Loucy (cell line): ENCODE results near the gene TUBB2B.

Experiments used
- H2AFZ ChIP-seq: fragments of 200-600 bp; sonication (generic); 2 replicates; pipeline ENCODE4 v1.6.0; 2016; ENCODE audit warnings: antibody characterized with exemption, mild to moderate bottlenecking, low read length, moderate library complexity
- H3F3A ChIP-seq: fragments of 200-600 bp; 2 replicates; pipeline ENCODE4 v1.6.0; 2016; ENCODE audit warnings: antibody characterized with exemption, low read depth, mild to moderate bottlenecking
- H3K27me3 ChIP-seq: fragments of 200-600 bp; sonication (generic); 2 replicates; pipeline ENCODE4 v1.6.1; 2014; ENCODE audit warnings: low read length, mild to moderate bottlenecking; ENCODE audit not compliant: insufficient read depth, poor library complexity, severe bottlenecking
- H3K36me3 ChIP-seq: fragments of 200-600 bp; sonication (generic); 2 replicates; pipeline ENCODE4 v1.6.1; 2016; ENCODE audit warnings: low read length; ENCODE audit not compliant: insufficient read depth
- H3K4me1 ChIP-seq: fragments of 200-600 bp; sonication (generic); 2 replicates; pipeline ENCODE4 v1.5.1; 2014; ENCODE audit warnings: low read length, mild to moderate bottlenecking; ENCODE audit not compliant: insufficient read depth, poor library complexity, severe bottlenecking
- H3K4me2 ChIP-seq: fragments of 200-600 bp; sonication (generic); 2 replicates; pipeline ENCODE4 v1.6.0; 2014; ENCODE audit warnings: antibody characterized with exemption, low read length, low read depth, mild to moderate bottlenecking; ENCODE audit not compliant: poor library complexity, severe bottlenecking
- H3K4me3 ChIP-seq: fragments of 200-600 bp; sonication (generic); 2 replicates; pipeline ENCODE4 v1.5.1; 2014; ENCODE audit warnings: low read length, mild to moderate bottlenecking, mixed read lengths; ENCODE audit not compliant: poor library complexity, severe bottlenecking
- H3K79me2 ChIP-seq: fragments of 200-600 bp; sonication (generic); 2 replicates; pipeline ENCODE4 v1.6.1; 2014; ENCODE audit warnings: low read length; ENCODE audit not compliant: insufficient read depth
- H3K9ac ChIP-seq: fragments of 200-600 bp; sonication (generic); 2 replicates; pipeline ENCODE4 v1.6.0; 2014; ENCODE audit warnings: mild to moderate bottlenecking, low read depth, low read length, moderate library complexity; ENCODE audit not compliant: poor library complexity, severe bottlenecking
- H3K9me2 ChIP-seq: fragments of 200-600 bp; sonication (generic); replicated peaks from 2 replicates; pipeline ENCODE4 v1.6.1; 2016; ENCODE audit warnings: low read depth, low read length, mixed read lengths
- H3K9me3 ChIP-seq: fragments of 200-600 bp; sonication (generic); 2 replicates; pipeline ENCODE4 v1.6.1; 2014; ENCODE audit warnings: mild to moderate bottlenecking, antibody characterized with exemption, low read length, low read depth; ENCODE audit not compliant: insufficient read depth
- H4K20me1 ChIP-seq: fragments of 200-600 bp; sonication (generic); 2 replicates; pipeline ENCODE4 v1.6.0; 2014; ENCODE audit warnings: antibody characterized with exemption, low read length, mild to moderate bottlenecking; ENCODE audit not compliant: insufficient read depth, poor library complexity, severe bottlenecking
- CTCF ChIP-seq: fragments of 200-600 bp; sonication (generic); conservative IDR thresholded peaks from 2 replicates; pipeline ENCODE4 v1.5.1; 2014; ENCODE audit warnings: mild to moderate bottlenecking, antibody characterized with exemption, low read length
- EZH2phosphoT487 ChIP-seq: fragments of 200-600 bp; IDR thresholded peaks from 2 replicates; pipeline ENCODE4 v1.6.1; 2018; ENCODE audit warnings: antibody characterized with exemption, mild to moderate bottlenecking, moderate library complexity, borderline replicate concordance

Gene TUBB2B

DNA sequence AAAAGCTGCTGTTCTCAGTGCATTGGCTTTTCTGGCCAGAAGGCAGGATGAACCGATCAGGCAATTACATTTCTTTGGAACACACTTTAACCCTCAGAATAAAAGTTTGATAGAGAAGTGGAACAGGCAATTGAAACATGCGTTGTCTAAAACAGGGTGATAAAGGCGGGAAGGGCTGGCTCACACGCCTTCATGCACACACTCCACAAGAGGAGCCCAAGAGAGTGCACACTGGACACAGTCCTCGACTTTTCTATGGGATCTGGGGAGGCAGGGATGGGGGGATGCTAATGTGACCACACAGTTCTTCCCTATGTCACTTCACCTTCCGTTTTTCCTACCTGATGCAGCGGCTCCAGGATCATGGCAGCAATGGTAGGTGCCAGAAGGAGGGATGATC lies 39.2 kb downstream of the TUBB2B start:
- TF ChIP-seq EZH2phosphoT487 (no peak), CTCF (no peak)

DNA sequence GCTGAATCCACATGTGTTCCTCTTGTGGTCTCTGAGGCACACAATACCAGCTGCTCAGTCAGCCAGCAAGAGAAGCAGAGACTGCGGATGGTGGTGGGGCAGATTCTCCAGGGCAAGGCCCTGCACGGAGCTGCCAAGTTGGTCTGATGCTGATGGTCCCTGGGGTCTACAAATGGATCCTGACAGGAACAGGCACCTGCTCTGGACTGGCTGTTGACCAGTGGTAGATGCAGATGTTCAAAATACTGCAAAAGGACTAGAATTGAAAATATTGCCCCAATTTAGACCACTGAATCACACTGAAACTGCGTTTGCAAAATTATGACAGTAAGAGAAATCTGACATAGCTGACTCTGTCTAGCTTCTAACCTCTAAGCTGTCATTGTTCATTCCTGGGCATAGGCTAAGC lies 40.5 kb downstream of the TUBB2B start:
- TF ChIP-seq EZH2phosphoT487 (no peak), CTCF (no peak)
- Histone ChIP-seq H3K9me2 (no peaks in the 10 kb centered on the region), H3K36me3 (no peaks in the 10 kb centered on the region), H3K27me3 (no peaks in the 10 kb centered on the region), H3K9me3 (no peaks in the 10 kb centered on the region), H3K4me2 (no peak overlapping the region), H3K4me1 (no peaks in the 10 kb centered on the region), H4K20me1 (no peaks in the 10 kb centered on the region), H3F3A (no peaks in the 10 kb centered on the region), H3K79me2 (no peaks in the 10 kb centered on the region), H3K9ac (no peak overlapping the region), H3K4me3 (no peak overlapping the region), H2AFZ (no peak overlapping the region)

More for the DNA sequence above, 39.2 kb downstream of the TUBB2B start:
- H2AFZ ChIP-seq, result no peak overlapping the region
- no peaks in the 10 kb centered on the region for H3K79me2 ChIP-seq
- no peak overlapping the region for H3K4me3 ChIP-seq
- no peak overlapping the region for H3K9ac ChIP-seq
- no peaks in the 10 kb centered on the region for H3K36me3 ChIP-seq
- no peaks in the 10 kb centered on the region for H3K9me3 ChIP-seq
- H3K9me2 ChIP-seq, result no peaks in the 10 kb centered on the region
- H3K4me1 ChIP-seq, result no peaks in the 10 kb centered on the region
- H4K20me1 ChIP-seq, result no peaks in the 10 kb centered on the region
- H3F3A ChIP-seq, result no peaks in the 10 kb centered on the region
- no peak overlapping the region for H3K4me2 ChIP-seq
- H3K27me3 ChIP-seq, result no peaks in the 10 kb centered on the region

DNA sequence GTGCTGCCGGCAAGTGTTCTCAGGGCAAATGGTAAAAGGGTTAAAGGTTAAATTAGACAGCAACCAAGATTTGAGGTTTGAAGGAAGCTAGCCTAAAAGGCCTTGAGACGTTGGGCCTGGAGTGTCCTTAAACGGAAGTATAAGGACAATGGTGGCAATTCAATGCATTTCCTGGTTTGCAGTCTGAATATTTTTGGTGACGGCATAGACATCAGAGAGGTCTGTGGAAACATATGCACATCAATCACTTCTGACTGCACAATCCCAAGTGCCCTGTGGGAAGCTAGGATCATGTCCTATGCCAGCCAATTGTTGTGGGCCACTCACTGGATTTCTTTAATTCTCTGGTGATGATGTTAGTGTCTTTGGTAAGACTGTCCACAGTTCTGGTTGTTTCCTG lies 44.4 kb downstream of the TUBB2B start:
- H3K4me1 ChIP-seq, result no peaks in the 10 kb centered on the region
- H3K4me3 ChIP-seq, result no peak overlapping the region
- H3K9ac ChIP-seq, result no peak overlapping the region
- no peaks in the 10 kb centered on the region for H4K20me1 ChIP-seq
- H3K9me3 ChIP-seq, result no peaks in the 10 kb centered on the region
- H2AFZ ChIP-seq, result no peak overlapping the region
- no peak for TF ChIP-seq CTCF
- TF ChIP-seq EZH2phosphoT487, result no peak
- H3F3A ChIP-seq, result no peaks in the 10 kb centered on the region
- no peaks in the 10 kb centered on the region for H3K79me2 ChIP-seq
- no peaks in the 10 kb centered on the region for H3K27me3 ChIP-seq
- H3K4me2 ChIP-seq, result no peak overlapping the region
- H3K36me3 ChIP-seq, result no peaks in the 10 kb centered on the region
- H3K9me2 ChIP-seq, result no peaks in the 10 kb centered on the region
